PC-3 (cell line): ENCODE results near the gene CEP128.

Source experiments
- CTCF ChIP-seq: fragments of 300-600 bp; sonication (generic); conservative IDR thresholded peaks from 2 replicates; pipeline ENCODE4 v1.5.1; 2017; ENCODE audit warnings: antibody characterized with exemption, low read depth, mild to moderate bottlenecking, low read length
- EZH2 ChIP-seq: fragments of 300-600 bp; sonication (generic); IDR thresholded peaks from one replicate; pipeline ENCODE4 v1.6.1; 2017; ENCODE audit warnings: antibody characterized with exemption, mild to moderate bottlenecking, low read length; ENCODE audit not compliant: unreplicated experiment
- EZH2phosphoT487 ChIP-seq: fragments of 300-600 bp; sonication (generic); IDR thresholded peaks from 2 replicates; pipeline ENCODE4 v1.6.1; 2018; ENCODE audit warnings: mild to moderate bottlenecking, antibody characterized with exemption, low read length, borderline replicate concordance

- no peak for TF ChIP-seq CTCF
- TF ChIP-seq EZH2phosphoT487 = no peak
- TF ChIP-seq EZH2 = no peak
These were observed 319.8 kb downstream of the CEP128 start for GRCh38 chr14:80621701-80622100.
